ENCODE data around the gene G6PD.
"Not testable (repeated sequence)": the region's sequence is repeated elsewhere in the genome, so short reads cannot be mapped to it uniquely, and the experiment has no call there.

Gene G6PD

GRCh38 chrX:154507673-154508383 is 38.8 kb downstream of the G6PD start:
- in situ Hi-C loops (cut with HindIII; ENCODE audit: low pct_ligation_motif_present, low sequenced_read_pairs): no loop called here
- DNase-seq: no peak
- H3K36me3 ChIP-seq (replicated peaks): no peaks in the 10 kb centered on the region
- TF ChIP-seq CTCF (IDR thresholded peaks at IDR 0.05; ENCODE audit: low read depth, low read length, missing control alignments): no peak
- H3K4me3 ChIP-seq (ENCODE audit: low read depth, low read length): no peak overlapping the region
- no peak overlapping the region for H3K27ac ChIP-seq
- no peaks in the 10 kb centered on the region for H3K27me3 ChIP-seq (replicated peaks)

- H3K27ac ChIP-seq: no peak overlapping the region
- no peak overlapping the region for H3K4me3 ChIP-seq (ENCODE audit: low read depth, low read length)
- no peaks in the 10 kb centered on the region for H3K36me3 ChIP-seq (replicated peaks)
- DNase-seq: no peak
- in situ Hi-C loops (cut with HindIII; ENCODE audit: low pct_ligation_motif_present, low sequenced_read_pairs): no loop called here
- no peaks in the 10 kb centered on the region for H3K27me3 ChIP-seq (replicated peaks)
- no peak for TF ChIP-seq CTCF (IDR thresholded peaks at IDR 0.05; ENCODE audit: low read depth, low read length, missing control alignments)
Measured at GRCh38 chrX:154506483-154507332, 39.9 kb downstream of the G6PD start.

GRCh38 chrX:154505734-154506133 is 40.9 kb downstream of the G6PD start:
- H3K27me3 ChIP-seq (replicated peaks): no peaks in the 10 kb centered on the region
- no peaks in the 10 kb centered on the region for H3K36me3 ChIP-seq (replicated peaks)
- in situ Hi-C loops (cut with HindIII; ENCODE audit: low pct_ligation_motif_present, low sequenced_read_pairs): no loop called here
- no peak for TF ChIP-seq CTCF (IDR thresholded peaks at IDR 0.05; ENCODE audit: low read depth, low read length, missing control alignments)
- peak; percentile 41 for DNase-seq
- no peak overlapping the region for H3K4me3 ChIP-seq (ENCODE audit: low read depth, low read length)
- H3K27ac ChIP-seq: peak overlapping the region; percentile 27

- Histone ChIP-seq H3K27ac (no peak overlapping the region), H3K27me3 (replicated peaks) (no peaks in the 10 kb centered on the region), H3K4me3 (ENCODE audit: low read depth, low read length) (no peak overlapping the region), H3K36me3 (replicated peaks) (no peaks in the 10 kb centered on the region)
- in situ Hi-C loops (cut with HindIII; ENCODE audit: low pct_ligation_motif_present, low sequenced_read_pairs): no loop called here
- no peak for TF ChIP-seq CTCF (IDR thresholded peaks at IDR 0.05; ENCODE audit: low read depth, low read length, missing control alignments)
- DNase-seq: no peak
Measured at GRCh38 chrX:154502989-154503388, 43.7 kb downstream of the G6PD start.

- no peaks in the 10 kb centered on the region for H3K36me3 ChIP-seq (replicated peaks)
- DNase-seq: no peak
- no peak overlapping the region for H3K27ac ChIP-seq
- in situ Hi-C loops (cut with HindIII; ENCODE audit: low pct_ligation_motif_present, low sequenced_read_pairs): no loop called here
- H3K4me3 ChIP-seq (ENCODE audit: low read depth, low read length): no peak overlapping the region
- H3K27me3 ChIP-seq (replicated peaks): no peaks in the 10 kb centered on the region
- no peak for TF ChIP-seq CTCF (IDR thresholded peaks at IDR 0.05; ENCODE audit: low read depth, low read length, missing control alignments)
Measured at GRCh38 chrX:154502098-154502497, 44.5 kb downstream of the G6PD start.

GRCh38 chrX:154501423-154501822 is 45.2 kb downstream of the G6PD start:
- in situ Hi-C loops (cut with HindIII; ENCODE audit: low pct_ligation_motif_present, low sequenced_read_pairs); H3K27ac ChIP-seq: not testable (repeated sequence)

GRCh38 chrX:154496591-154497137 is 50.0 kb downstream of the G6PD start:
- H3K27me3 ChIP-seq (replicated peaks); DNase-seq; H3K4me3 ChIP-seq (ENCODE audit: low read depth, low read length); H3K27ac ChIP-seq; H3K36me3 ChIP-seq (replicated peaks); in situ Hi-C loops (cut with HindIII; ENCODE audit: low pct_ligation_motif_present, low sequenced_read_pairs): not testable (repeated sequence)

More at GRCh38 chrX:154501423-154501822, 45.2 kb downstream of the G6PD start:
- H3K4me3 ChIP-seq (ENCODE audit: low read depth, low read length); H3K36me3 ChIP-seq (replicated peaks); DNase-seq; H3K27me3 ChIP-seq (replicated peaks): not testable (repeated sequence)

All from brain microvascular endothelial cell (primary cell).